Neutrophil (primary cell): Measurements from ENCODE around the gene RNF20.
A peak's percentile ranks its signal among the peaks of the same experiment; 100 is the strongest.

ENCODE experiments used
- H3K27ac ChIP-seq: fragments of 200-600 bp; sonication (generic); 2 replicates; pipeline ENCODE4 v1.5.1; 2016; ENCODE audit warnings: mild to moderate bottlenecking, moderate library complexity
- H3K27me3 ChIP-seq: fragments of 200-600 bp; sonication (generic); 2 replicates; pipeline ENCODE4 v1.6.0; 2016; ENCODE audit warnings: mild to moderate bottlenecking
- H3K36me3 ChIP-seq: fragments of 200-600 bp; sonication (generic); 2 replicates; pipeline ENCODE4 v1.5.1; 2017
- H3K4me1 ChIP-seq, 2 experiments: fragments of 200-600 bp in 1 of 2; sonication (generic) in 1 of 2; 1 replicate in 1 of 2; 2 replicates in 1 of 2; pipeline versions ENCODE4 v1.5.1 to v1.6.1; 2013 to 2016; ENCODE audit warnings: low read depth in 1 of 2, low read length in 1 of 2, mild to moderate bottlenecking in 1 of 2, moderate library complexity in 1 of 2; ENCODE audit not compliant: control insufficient read depth in 1 of 2, insufficient read depth in 1 of 2
- H3K4me3 ChIP-seq, 2 experiments: fragments of 200-600 bp in 1 of 2; sonication (generic) in 1 of 2; 1 replicate in 1 of 2; 2 replicates in 1 of 2; pipeline ENCODE4 v1.5.1; 2013 to 2016; ENCODE audit warnings: low read depth in 1 of 2, low read length in 1 of 2, mild to moderate bottlenecking in 1 of 2, moderate library complexity in 1 of 2
- H3K9me3 ChIP-seq: fragments of 200-600 bp; sonication (generic); 2 replicates; pipeline ENCODE4 v1.5.1; 2016
- TF ChIP-seq, protein P1 (sequence below): fragments of 200-600 bp; sonication (generic); IDR thresholded peaks from 2 replicates; pipeline ENCODE4 v1.5.1; 2016; ENCODE audit warnings: antibody characterized with exemption

RNF20 gene, protein sequence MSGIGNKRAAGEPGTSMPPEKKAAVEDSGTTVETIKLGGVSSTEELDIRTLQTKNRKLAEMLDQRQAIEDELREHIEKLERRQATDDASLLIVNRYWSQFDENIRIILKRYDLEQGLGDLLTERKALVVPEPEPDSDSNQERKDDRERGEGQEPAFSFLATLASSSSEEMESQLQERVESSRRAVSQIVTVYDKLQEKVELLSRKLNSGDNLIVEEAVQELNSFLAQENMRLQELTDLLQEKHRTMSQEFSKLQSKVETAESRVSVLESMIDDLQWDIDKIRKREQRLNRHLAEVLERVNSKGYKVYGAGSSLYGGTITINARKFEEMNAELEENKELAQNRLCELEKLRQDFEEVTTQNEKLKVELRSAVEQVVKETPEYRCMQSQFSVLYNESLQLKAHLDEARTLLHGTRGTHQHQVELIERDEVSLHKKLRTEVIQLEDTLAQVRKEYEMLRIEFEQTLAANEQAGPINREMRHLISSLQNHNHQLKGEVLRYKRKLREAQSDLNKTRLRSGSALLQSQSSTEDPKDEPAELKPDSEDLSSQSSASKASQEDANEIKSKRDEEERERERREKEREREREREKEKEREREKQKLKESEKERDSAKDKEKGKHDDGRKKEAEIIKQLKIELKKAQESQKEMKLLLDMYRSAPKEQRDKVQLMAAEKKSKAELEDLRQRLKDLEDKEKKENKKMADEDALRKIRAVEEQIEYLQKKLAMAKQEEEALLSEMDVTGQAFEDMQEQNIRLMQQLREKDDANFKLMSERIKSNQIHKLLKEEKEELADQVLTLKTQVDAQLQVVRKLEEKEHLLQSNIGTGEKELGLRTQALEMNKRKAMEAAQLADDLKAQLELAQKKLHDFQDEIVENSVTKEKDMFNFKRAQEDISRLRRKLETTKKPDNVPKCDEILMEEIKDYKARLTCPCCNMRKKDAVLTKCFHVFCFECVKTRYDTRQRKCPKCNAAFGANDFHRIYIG

DNA sequence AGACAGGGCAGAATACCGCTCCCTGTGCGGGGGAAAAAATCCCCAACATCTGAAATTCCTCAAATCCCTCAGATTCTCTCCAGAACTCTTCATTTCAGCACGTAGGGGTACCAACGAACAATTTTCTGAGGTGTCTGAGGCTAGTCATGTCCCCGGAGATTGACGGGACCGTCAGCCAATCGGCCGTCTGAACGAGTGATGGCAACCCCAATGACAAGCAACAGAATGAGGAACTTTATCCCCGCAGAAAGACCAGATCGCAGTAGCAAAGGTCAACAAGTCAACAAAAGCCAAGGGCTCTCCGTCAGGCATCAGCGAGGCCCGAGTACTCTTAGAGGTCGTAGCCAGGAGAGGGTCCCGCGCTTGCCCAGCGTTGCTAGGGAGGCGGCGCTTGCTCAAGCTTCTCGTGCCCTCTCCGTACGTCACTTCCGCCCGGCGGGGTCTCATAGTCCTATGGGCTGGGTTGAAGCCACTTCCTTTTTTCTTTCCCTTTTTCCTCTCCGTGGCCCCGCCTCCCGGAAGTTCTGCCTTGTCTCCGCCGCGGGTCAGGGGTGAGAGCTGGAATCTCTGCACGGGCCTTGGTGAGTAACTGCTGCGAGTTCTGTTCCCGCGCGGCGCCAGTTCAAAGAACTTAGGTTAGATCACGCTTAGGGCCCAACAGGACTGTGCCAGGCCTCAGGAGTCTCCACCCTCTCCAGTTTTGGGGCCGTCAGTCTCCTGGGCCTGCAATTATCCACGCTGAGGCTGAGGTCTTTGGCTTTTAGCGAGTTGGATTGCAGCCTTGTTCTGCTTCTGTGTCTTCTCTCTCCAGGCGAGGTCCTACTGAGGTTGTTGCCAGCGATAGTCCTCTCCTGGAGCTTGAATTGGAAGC is at the start of gene RNF20:
Gene RNF20, plus strand, starts transcription at position 520 of the 871 bp plus-strand sequence. CDS start 1,571 bp downstream, outside the sequence.
- Histone ChIP-seq H3K4me1 (peaks cover 14 to 16% of the 10 kb centered on the region in 2 experiments), H3K36me3 (peaks cover 33% of the 10 kb centered on the region), H3K27me3 (no peaks in the 10 kb centered on the region), H3K27ac (peak within 1 kb of the TSS; percentile 95), H3K9me3 (no peaks in the 10 kb centered on the region), H3K4me3 (peak within 1 kb of the TSS; percentile 73 to 93)
- TF ChIP-seq, protein P1, sequence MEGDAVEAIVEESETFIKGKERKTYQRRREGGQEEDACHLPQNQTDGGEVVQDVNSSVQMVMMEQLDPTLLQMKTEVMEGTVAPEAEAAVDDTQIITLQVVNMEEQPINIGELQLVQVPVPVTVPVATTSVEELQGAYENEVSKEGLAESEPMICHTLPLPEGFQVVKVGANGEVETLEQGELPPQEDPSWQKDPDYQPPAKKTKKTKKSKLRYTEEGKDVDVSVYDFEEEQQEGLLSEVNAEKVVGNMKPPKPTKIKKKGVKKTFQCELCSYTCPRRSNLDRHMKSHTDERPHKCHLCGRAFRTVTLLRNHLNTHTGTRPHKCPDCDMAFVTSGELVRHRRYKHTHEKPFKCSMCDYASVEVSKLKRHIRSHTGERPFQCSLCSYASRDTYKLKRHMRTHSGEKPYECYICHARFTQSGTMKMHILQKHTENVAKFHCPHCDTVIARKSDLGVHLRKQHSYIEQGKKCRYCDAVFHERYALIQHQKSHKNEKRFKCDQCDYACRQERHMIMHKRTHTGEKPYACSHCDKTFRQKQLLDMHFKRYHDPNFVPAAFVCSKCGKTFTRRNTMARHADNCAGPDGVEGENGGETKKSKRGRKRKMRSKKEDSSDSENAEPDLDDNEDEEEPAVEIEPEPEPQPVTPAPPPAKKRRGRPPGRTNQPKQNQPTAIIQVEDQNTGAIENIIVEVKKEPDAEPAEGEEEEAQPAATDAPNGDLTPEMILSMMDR = peak; percentile 7

DNA sequence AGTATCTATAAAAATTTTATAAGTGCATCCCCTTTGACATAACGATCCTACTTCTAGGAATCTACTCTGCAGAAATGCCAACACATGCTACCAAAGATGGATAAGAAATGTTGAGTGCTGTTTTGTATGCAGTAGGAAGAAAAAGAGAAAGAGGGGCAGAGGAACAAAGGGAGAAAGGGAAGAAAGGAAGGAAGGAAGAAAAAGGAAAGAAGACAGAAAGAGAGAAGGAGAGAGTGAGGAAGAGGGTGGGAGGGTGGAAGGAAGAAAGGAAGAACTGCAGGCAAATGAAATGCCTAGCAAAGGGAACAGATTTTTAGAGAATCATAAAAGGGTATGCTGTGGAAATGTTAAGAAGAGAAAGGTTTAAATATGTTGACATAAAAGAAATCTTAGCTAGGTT is 49.6 kb upstream of the RNF20 start:
- Histone ChIP-seq H3K36me3 (no peaks in the 10 kb centered on the region), H3K4me3 (no peak overlapping the region), H3K27me3 (peaks cover 97% of the 10 kb centered on the region), H3K9me3 (no peaks in the 10 kb centered on the region), H3K4me1 (peaks cover 0 to 14% of the 10 kb centered on the region in 2 experiments), H3K27ac (no peak overlapping the region)
- TF ChIP-seq, protein P1 = no peak

DNA sequence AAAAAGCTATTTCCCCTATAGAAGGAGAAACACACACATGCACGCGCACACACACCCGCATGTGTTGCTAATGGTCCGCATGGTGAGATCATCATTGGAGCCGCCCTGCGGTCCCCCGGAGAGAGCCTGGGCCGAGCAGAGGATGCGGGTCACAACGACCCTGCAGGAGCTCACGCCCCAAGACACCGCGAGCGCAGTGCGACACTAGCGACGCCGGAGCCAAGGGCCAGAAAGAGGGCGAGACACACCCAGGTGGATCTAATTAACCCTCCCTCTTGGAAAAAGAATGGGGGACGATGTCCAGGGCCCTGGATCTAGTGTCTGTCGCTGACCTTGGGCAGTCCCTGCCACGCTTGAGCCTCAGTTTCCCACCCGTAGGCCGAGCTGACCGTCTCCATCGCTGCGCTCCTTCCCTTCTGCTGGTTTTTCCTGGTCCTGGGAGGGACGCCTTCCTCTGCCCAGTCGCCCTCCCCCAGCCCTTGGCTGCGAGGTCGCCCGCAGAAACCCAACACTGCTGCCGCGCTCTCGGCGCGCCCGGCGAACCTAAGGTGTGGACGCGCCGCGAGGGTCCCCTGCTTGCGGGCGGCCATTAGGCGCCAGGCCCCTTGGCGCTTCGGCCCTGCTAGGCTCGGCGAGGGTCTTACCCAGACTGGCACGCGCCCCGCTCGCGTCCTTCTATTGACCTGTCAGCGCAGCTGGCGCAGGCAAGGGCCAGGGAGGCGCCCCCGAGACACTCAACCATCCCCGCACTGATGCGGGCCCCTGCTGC is 47.5 kb upstream of the RNF20 start:
- H3K9me3 ChIP-seq = no peaks in the 10 kb centered on the region
- no peaks in the 10 kb centered on the region for H3K36me3 ChIP-seq
- H3K27ac ChIP-seq = no peak overlapping the region
- H3K4me3 ChIP-seq = no peak overlapping the region
- peaks cover 96% of the 10 kb centered on the region for H3K27me3 ChIP-seq
- H3K4me1 ChIP-seq = peaks cover 0 to 9% of the 10 kb centered on the region in 2 experiments
- TF ChIP-seq, protein P1 = no peak

DNA sequence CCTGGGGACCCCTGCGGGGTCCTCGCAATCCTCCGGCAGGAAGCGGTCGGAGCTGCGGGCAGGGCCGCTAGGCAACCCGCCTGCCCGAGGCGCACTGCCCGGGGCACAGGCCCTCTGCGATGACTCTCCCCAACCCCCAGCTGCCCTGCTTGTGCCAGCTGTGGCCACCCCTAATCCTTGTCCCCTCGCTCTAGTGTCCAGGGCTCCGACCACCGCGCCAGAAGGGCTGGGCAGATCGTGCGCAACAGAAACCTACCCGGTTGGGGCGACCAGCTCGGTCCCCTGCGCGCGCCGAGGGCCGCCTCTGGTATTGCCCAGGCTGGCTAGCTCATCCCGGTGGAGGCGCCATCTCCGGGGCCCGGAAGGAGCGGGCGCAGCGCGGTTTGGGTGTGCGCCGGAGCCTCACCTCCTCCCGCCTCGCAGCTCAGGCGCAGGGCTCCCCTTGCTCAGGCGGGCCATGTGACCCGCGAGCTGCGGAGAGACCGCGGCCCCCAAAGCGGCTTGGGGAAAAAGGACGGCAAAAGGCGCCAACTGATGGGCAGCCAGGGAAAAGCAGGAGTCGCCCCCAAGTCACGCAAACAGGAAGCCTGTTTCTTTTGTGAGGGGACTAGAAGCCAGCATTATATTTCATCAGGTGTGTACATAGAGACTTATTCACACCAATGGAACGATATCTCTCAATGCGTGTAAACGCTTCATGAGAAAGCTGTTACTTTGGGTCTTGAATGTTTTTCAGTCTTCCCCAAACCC is 46.8 kb upstream of the RNF20 start:
- Histone ChIP-seq H3K27ac (no peak overlapping the region), H3K4me1 (peaks cover 0 to 9% of the 10 kb centered on the region in 2 experiments)

More for the DNA sequence above, 46.8 kb upstream of the RNF20 start:
- Histone ChIP-seq H3K4me3 (no peak overlapping the region), H3K36me3 (no peaks in the 10 kb centered on the region), H3K27me3 (peaks cover 89% of the 10 kb centered on the region), H3K9me3 (no peaks in the 10 kb centered on the region)
- TF ChIP-seq, protein P1 = no peak
